ENCODE data around the gene ZBTB45. TPM values are rescaled to one million over a fixed set of nuclear protein-coding genes. Genes with fewer than 3 reads are reported as not detected.

ZBTB45 gene
- total and polyA plus RNA-seq, 9 of the 15 experiments (the other 6 are each of a cell fraction or from before 2014, with no cell fraction given), result 0.08 to 16.1 (median 1.8) TPM

- TF ChIP-seq TSHZ1 (CRISPR knock-in tag; IDR thresholded peaks at IDR 0.05) (no peak), SMAD3 (CRISPR knock-in tag; conservative IDR thresholded peaks at IDR 0.05) (no peak), ATF3 (IDR thresholded peaks at IDR 0.05) (no peak), ATF3 (CRISPR knock-in tag; conservative IDR thresholded peaks at IDR 0.05) (no peak; the same call in 1 of the 2 replicates), FOXJ3 (CRISPR knock-in tag; IDR thresholded peaks at IDR 0.05) (no peak), PTTG1 (tag; IDR thresholded peaks at IDR 0.05; ENCODE audit: low read depth) (no peak), NCOA4 (IDR thresholded peaks at IDR 0.05; ENCODE audit: partially characterized antibody) (no peak), NFE2 (IDR thresholded peaks at IDR 0.05; ENCODE audit: low read depth) (no peak), ZNF780A (CRISPR knock-in tag; IDR thresholded peaks at IDR 0.05) (no peak), ELF2 (CRISPR knock-in tag; IDR thresholded peaks at IDR 0.05) (no peak), ZFPM2 (CRISPR knock-in tag; IDR thresholded peaks at IDR 0.05) (no peak), ID3 (CRISPR knock-in tag; IDR thresholded peaks at IDR 0.05) (no peak), ID3 (tag; IDR thresholded peaks at IDR 0.05) (no peak)
- TF ChIP-seq, protein P1, sequence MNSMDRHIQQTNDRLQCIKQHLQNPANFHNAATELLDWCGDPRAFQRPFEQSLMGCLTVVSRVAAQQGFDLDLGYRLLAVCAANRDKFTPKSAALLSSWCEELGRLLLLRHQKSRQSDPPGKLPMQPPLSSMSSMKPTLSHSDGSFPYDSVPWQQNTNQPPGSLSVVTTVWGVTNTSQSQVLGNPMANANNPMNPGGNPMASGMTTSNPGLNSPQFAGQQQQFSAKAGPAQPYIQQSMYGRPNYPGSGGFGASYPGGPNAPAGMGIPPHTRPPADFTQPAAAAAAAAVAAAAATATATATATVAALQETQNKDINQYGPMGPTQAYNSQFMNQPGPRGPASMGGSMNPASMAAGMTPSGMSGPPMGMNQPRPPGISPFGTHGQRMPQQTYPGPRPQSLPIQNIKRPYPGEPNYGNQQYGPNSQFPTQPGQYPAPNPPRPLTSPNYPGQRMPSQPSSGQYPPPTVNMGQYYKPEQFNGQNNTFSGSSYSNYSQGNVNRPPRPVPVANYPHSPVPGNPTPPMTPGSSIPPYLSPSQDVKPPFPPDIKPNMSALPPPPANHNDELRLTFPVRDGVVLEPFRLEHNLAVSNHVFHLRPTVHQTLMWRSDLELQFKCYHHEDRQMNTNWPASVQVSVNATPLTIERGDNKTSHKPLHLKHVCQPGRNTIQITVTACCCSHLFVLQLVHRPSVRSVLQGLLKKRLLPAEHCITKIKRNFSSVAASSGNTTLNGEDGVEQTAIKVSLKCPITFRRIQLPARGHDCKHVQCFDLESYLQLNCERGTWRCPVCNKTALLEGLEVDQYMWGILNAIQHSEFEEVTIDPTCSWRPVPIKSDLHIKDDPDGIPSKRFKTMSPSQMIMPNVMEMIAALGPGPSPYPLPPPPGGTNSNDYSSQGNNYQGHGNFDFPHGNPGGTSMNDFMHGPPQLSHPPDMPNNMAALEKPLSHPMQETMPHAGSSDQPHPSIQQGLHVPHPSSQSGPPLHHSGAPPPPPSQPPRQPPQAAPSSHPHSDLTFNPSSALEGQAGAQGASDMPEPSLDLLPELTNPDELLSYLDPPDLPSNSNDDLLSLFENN (IDR thresholded peaks at IDR 0.05; ENCODE audit: low read depth in 2 of 2, low read length in 2 of 2), result no peak; a peak in 1 of 4 replicates
- TF ChIP-seq, protein P2, sequence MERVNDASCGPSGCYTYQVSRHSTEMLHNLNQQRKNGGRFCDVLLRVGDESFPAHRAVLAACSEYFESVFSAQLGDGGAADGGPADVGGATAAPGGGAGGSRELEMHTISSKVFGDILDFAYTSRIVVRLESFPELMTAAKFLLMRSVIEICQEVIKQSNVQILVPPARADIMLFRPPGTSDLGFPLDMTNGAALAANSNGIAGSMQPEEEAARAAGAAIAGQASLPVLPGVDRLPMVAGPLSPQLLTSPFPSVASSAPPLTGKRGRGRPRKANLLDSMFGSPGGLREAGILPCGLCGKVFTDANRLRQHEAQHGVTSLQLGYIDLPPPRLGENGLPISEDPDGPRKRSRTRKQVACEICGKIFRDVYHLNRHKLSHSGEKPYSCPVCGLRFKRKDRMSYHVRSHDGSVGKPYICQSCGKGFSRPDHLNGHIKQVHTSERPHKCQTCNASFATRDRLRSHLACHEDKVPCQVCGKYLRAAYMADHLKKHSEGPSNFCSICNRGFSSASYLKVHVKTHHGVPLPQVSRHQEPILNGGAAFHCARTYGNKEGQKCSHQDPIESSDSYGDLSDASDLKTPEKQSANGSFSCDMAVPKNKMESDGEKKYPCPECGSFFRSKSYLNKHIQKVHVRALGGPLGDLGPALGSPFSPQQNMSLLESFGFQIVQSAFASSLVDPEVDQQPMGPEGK (CRISPR knock-in tag; IDR thresholded peaks at IDR 0.05; ENCODE audit: borderline replicate concordance), result no peak
Measured at GRCh38 chr19:58558623-58559274, 39.1 kb upstream of the ZBTB45 start (continued).

Data from K562 (cell line).